IPS-18c (cell line): Measurements from ENCODE around the gene PPP2R5D.
"Not testable (repeated sequence)": the region's sequence is repeated elsewhere in the genome, so short reads cannot be mapped to it uniquely, and the experiment has no call there.

Experiments
- H3K4me3 ChIP-seq: 2 replicates; pipeline ENCODE4 v1.7.0; 2013; ENCODE audit warnings: low read depth, mild to moderate bottlenecking, low read length, moderate library complexity; ENCODE audit not compliant: insufficient read depth
- H3K9me3 ChIP-seq: one replicate; pipeline ENCODE4 v1.6.1; 2013; ENCODE audit warnings: mild to moderate bottlenecking, low read length, moderate library complexity; ENCODE audit not compliant: control insufficient read depth, insufficient read depth

Gene PPP2R5D

DNA sequence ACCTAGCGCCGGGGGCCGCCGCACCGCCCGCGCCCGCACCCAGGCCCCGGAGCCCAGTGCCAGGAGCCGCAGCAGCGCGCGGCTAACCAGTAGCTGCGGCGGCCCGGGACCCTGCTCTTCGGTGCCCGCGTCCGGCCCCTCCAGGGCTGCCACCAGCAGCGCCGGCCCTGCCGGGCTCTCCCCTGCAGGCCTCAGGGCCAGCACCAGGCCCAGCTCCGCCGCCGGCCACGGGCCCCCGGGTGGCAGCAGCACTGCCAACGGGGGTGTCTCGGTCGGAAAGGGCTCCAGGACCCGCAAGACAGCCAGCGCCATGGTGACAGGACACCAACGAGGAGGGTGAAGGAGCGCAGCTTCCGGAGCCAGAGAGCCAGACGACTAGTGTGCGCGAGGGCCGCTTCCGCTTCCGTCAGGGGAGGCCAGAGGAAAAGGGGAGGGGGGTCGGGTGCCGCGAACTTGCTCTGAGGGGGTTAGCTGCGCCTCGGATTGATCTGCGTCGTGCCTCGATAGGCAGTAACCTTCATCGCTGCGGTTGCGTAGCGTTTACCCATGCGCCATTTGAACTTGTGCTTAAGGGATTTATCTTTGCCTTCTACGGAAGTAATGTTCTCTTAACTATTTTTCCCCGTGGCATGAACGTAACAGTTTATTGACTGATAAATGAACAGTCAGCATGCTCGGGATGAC, 5.4 kb upstream of the PPP2R5D start, which contains the start of gene PEX6:
PEX6 (minus strand) TSS at position 343 of the 684 bp plus-strand sequence; CDS start at position 312, 31 bp downstream.
- Histone ChIP-seq H3K9me3 (no peaks in the 10 kb centered on the region), H3K4me3 (peak within 1 kb of the TSS; percentile 82)

DNA sequence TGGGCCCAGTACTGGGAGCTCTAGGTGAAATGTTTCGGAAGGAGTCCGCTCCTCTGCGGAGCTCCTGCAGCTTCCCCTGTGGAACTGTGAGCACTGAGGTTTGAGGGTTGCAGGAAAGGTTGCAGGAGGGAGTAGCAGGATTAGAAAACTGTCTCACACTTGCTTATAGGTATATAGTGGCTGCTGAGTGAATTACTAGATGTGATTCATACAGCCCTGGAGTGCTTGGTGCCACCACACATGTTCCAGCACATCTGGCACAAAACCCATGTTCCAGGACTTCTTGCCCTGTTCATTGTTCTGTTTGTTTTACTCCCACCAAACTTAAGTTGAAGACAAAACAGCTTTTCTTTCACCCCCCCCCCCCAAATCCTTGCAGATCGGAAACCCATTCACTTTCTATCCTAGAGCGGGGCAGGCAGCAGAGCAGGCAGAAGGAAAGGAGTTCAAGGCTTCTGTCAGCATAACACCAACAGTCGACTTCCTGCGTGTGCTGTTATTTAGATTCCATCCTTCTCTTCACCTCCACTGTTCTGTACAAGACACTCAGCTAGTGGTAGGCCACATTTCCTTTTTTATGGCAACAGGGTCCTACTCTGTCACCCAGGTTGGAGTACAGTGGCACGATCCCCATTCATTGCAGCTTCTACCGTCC, 4.7 kb upstream of the PPP2R5D start:
- Histone ChIP-seq H3K9me3 (no peaks in the 10 kb centered on the region), H3K4me3 (peak overlapping the region; percentile 82; the same call in 1 of the 2 replicates)

DNA sequence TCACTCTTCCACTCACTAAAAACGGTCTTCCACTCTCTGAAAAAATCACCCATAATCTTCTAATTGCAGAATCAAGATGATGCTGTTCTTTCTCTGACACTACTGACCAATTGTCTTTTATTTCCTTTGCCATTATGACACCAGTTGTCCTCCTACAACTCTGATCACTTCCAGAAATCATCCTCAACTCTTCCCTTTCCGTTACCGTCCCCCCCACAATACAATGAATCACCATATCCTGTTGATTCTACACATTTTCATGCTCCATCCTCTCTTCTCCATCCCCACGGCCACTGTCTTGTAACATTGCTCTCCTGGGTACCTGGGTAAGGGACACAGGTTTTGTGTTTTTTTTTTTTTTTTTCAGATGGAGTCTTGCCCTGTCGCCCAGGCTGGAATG, 2.5 kb upstream of the PPP2R5D start:
- no peaks in the 10 kb centered on the region for H3K9me3 ChIP-seq

DNA sequence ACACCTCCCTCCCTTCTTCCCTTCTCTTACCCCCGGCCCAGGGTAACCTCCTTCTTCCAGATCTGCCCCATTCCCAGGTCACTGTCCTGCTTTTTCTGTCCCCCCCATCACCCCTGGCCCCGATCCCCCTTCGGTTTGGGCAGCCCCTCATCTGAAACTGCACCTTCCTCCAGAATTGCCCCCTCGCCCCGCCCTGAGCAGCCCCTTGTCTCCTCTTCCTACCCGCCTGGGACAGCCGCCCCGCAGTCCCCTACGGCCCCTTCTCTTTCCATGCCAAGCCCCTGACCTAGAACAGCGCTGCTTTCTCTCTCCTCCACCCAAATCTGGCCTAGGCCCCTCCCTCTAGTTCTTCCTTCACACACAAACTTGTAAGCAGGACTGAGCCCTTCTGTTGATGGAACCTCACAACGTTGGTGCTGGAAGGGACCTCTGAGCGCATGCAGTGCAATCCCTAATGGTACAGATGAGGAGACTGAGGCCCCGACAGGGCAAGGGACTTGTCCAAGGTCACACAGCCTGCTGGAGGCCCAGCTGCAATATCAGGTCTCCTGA, 630 bp downstream of the PPP2R5D start:
- peak overlapping the region; percentile 93 for H3K4me3 ChIP-seq

More for the DNA sequence above, 2.5 kb upstream of the PPP2R5D start:
- no peak overlapping the region for H3K4me3 ChIP-seq

DNA sequence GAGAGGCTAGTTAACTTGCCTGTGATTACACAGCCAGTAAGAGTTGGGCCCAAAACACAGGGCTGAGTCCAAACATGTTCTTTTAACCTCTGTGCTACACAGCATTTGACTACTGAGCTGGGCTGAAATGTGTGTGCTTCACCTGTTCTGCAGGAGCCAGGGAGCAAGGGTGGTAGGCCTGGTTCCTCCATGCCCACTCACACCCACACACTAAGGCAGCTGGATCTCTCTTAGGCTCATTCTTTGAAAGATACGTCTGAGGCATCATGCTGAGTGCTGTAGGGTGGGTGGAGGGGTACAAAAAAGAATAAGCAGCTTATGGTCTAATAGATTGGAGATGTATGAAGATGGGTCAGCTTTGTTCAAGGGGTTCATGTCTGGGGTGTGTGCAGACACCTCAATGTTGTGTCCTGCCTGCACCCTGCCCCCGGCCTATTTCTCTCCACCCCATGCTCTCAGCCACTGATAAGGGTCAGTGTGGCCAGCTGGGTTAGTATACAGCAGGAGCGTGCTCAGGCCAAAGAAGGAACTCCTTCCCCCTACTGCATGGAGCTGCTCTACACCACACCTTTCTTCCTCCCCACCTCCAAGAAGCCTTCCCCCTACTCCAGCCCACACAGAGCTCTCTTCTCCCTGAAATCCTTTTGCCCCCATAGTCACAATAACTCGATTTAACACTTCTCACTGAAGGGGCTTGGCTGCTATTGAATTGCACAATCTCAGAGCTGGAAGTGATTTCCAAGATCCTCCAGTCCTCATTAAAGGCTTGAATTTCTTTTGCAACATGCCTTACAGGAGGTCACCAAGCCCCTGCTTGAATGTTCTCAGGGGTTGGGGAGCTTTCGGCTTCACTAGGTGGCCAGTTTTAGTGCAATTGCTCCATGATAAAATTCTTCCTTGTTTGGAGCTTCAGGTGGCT, 3.4 kb downstream of the PPP2R5D start:
- Histone ChIP-seq H3K4me3 (no peak overlapping the region), H3K9me3 (no peaks in the 10 kb centered on the region)

More for the DNA sequence above, 630 bp downstream of the PPP2R5D start:
- H3K9me3 ChIP-seq, result no peaks in the 10 kb centered on the region

DNA sequence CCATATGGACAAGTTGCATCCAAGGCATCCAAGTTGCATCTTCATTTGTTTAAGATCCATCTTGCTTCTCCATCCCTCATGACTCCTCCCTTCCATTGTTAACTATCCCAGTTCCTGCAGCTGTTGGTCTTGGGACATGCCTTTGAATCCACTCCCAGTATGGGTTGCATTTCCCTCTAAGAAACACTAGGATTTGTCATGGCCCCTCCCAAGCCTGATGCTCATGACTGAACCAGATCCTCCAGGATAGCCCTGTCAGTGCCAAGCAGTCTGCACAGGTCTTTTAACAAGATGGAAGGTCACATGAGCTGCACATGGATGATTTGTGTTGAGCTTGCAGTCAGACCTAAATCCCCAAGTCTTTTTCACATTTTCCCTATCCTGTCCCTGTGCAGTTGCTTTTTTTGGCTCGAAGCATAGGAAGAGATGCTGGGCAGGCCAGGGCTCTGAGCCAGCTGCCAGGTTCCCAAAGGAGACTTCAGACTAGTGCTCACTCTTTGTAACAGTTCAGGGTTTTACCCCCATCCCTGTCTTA, 4.2 kb downstream of the PPP2R5D start:
- Histone ChIP-seq H3K4me3 (no peak overlapping the region), H3K9me3 (no peaks in the 10 kb centered on the region)

DNA sequence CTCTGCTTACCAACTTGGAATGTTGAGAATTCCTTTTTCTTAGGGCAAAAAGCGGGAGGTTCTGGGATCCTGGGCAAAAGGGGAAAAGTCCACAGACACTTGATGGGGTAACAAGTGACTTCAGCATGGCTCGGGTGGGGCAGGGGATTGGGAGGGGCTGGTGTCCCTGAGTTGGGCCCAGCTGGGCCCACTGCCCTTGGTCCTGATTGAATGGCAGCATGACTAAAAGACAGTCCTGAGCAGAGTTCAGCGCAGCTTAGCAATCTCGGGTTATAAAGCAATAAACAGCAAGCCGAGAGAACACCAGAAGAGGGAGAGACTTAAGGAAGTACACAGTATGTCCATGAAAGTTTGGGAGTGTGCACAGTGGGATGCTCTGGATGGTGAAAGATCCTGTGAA, 5.6 kb downstream of the PPP2R5D start:
- Histone ChIP-seq H3K4me3 (no peak overlapping the region), H3K9me3 (no peaks in the 10 kb centered on the region)

DNA sequence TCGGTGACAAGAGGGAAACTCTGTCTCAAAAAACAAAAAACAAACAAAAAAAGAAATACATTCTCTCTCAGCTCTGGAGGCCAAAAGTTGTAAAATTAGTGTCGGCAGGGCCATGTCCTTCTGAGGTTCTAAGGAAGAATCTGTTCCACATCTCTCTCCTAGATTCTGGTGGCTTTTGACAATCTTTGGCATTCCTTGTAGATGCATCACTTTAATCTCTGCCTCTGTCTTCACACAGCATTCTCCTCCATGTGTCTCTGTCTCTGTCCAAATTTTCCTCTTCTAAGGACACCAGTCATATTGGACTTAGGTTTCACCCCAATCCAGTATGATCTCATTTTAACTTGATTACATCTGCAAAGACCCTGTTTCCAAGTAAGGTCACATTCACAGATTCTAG, 9.1 kb downstream of the PPP2R5D start:
- Histone ChIP-seq H3K9me3 (no peaks in the 10 kb centered on the region), H3K4me3 (no peak overlapping the region)

DNA sequence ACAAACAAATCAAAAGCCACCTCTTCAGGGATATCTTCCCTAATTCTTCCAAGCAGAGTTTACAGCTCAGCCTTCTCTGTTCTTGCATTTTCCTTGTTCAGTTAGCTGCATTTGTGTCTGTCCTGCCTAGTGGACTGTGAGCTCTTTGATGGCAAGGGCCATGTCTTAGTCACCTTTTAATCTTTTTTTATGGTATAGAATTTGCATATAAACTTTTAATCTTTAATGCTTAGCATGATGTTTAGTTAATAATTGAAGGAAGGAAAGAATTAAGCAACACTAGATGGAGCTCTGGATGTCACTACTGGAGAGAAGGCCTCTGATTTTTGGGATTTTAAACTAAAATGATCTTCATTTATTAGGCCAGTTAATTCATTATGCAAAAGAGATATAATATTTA, 12.1 kb downstream of the PPP2R5D start:
- Histone ChIP-seq H3K4me3 (no peak overlapping the region), H3K9me3 (no peaks in the 10 kb centered on the region)

DNA sequence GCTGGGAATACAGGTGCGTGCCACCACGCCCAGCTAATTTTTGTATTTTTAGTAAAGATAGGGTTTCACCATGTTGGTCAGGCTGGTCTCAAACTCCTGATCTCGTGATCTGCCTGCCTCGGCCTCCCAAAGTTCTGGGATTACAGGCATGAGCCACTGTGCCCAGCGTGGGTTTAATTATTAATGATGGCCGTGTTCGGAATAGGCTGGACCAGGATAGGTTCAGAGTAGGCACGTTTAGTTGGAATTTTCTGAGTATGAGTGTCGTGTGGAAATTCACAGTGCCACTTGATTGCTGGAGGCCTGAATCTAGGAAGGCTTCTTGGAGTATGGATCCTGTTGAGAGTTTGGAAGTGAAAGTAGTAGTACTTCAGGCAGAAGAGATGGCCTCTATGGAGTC, 13.8 kb downstream of the PPP2R5D start:
- not testable (repeated sequence) for H3K9me3 ChIP-seq, H3K4me3 ChIP-seq

DNA sequence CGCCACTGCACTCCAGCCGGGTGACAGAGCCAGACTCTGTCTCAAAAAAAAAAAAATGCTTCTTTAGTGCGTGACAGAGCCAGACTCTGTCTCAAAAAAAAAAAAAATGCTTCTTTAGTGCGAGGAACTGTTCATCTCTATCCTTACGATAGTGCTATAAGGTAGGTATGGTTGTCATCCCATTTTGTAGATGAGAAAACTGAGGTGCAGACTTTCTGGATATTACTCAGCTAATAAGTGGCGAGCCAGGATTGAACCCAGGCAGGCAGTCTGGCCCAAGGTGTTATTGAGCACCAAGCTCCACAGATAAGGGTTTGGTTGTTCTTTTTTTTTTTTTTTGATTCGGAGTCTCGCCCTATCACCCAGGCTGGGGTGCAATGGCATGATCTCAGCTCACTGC, 17.5 kb downstream of the PPP2R5D start:
- Histone ChIP-seq H3K4me3 (no peak overlapping the region), H3K9me3 (peaks cover 2% of the 10 kb centered on the region)

DNA sequence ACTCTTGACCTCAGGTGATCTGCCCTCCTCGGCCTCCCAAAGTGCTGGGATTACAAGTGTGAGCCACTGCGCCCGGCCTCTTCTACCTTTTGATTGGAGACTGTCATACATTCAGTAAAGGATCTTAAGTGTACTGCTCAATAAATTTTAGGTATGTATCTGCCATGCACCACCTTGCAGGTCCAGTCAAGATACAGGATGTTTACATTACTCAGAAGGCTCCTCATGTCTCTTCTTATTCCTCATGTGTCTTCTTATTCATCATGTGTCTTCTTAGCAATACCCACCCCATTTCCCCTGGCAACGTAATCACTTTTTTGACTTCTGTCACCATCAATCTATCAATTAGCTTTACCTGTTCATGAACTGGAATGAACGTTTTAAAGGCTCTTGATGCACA, 21.5 kb downstream of the PPP2R5D start:
- no peak overlapping the region for H3K4me3 ChIP-seq
- H3K9me3 ChIP-seq, result peaks cover 2% of the 10 kb centered on the region

DNA sequence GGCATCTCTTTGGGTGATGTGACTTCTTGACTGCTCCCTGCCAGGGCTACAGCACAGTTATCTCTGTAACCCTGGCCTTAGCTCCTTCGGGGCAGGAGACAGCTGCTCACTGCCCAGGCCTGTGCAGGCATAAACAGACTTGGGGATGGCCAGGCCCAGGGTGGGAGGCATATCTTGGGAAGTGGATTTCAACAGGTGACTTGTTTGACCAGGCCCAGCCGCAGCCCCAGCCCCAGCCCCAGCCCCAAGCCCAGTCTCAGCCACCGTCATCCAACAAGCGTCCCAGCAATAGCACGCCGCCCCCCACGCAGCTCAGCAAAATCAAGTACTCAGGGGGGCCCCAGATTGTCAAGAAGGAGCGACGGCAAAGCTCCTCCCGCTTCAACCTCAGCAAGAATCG, 21.9 kb downstream of the PPP2R5D start:
- no peak overlapping the region for H3K4me3 ChIP-seq
- H3K9me3 ChIP-seq, result peaks cover 2% of the 10 kb centered on the region

DNA sequence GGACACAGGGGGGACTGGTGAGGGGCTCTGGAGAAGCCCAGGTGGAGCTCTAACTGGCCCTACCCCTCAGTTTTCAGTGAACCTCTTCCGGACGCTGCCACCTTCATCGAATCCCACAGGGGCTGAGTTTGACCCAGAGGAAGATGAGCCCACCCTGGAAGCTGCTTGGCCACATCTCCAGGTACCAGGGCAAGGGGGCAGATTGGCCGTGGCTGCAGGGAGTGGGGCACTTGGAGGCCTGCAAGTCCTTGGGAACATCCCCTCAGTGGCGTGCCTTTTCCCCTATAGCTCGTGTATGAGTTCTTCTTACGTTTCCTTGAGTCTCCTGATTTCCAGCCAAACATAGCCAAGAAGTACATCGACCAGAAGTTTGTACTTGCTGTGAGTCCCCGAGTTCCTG, 22.8 kb downstream of the PPP2R5D start:
- peaks cover 2% of the 10 kb centered on the region for H3K9me3 ChIP-seq

DNA sequence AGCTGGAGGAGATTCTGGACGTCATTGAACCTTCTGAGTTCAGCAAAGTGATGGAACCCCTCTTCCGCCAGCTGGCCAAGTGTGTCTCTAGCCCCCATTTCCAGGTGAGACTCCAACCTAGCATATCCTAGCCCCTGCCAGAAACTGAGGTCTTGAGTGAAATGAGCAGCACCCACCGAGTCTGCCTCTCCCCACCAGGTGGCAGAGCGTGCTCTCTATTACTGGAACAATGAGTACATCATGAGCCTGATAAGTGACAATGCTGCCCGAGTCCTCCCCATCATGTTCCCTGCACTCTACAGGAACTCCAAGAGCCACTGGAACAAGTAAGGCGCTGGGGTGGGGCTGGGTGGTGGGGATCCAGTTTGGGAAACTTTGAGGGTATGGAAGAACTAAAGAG, 24.8 kb downstream of the PPP2R5D start:
- H3K9me3 ChIP-seq, result no peaks in the 10 kb centered on the region
- no peak overlapping the region for H3K4me3 ChIP-seq

More for the DNA sequence above, 22.8 kb downstream of the PPP2R5D start:
- H3K4me3 ChIP-seq, result no peak overlapping the region

DNA sequence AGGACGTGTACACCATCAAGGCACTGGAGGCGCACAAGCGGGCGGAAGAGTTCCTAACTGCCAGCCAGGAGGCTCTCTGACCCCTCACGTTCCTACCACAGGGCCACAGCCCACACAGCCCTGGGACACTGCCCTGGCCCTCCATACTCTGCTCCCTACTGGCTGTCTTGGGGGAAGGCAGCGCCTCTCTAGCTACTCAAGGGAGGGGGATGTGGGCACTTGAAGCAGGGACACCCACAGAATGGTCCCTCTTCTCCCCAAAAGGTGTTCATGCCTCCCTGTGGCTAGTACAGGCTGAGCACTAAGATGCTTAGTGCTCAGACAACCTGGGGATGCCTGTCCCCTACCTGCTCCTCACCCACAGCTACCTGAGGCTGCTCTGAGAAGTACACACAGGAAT, 26.8 kb downstream of the PPP2R5D start:
- H3K4me3 ChIP-seq, result no peak overlapping the region
- H3K9me3 ChIP-seq, result no peaks in the 10 kb centered on the region

DNA sequence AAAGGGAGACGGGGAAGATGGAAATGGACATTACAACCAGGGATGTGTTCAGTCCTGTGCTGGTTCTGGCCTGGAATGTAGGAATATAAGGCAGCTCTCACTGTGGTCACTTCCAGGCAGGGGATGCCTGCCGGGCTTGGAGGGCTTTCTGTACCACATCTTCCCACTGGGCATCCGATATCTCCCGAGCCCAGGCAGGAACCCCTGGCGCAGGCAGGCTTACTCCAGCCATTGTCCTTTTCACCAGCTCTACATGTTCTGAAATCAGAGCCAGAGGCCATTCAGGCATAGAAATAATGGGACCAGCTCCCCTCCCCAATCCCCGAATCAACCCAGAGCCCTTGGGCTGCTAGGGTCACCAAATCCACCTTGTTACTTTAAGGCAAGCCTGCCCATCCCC, 28.0 kb downstream of the PPP2R5D start:
- H3K4me3 ChIP-seq, result no peak overlapping the region; the same call in 1 of the 2 replicates
- no peaks in the 10 kb centered on the region for H3K9me3 ChIP-seq
